DOHH2 (cell line): ENCODE results near the gene STX12.

Experiments used
- CTCF ChIP-seq: fragments of 200-600 bp; sonication (generic); IDR thresholded peaks from one replicate; pipeline ENCODE4 v1.5.1; 2014; ENCODE audit warnings: antibody characterized with exemption, mild to moderate bottlenecking, low read depth, low read length; ENCODE audit not compliant: poor library complexity, severe bottlenecking
- EZH2phosphoT487 ChIP-seq: fragments of 200-600 bp; sonication (generic); IDR thresholded peaks from 2 replicates; pipeline ENCODE4 v1.6.1; 2017; ENCODE audit warnings: borderline replicate concordance, mild to moderate bottlenecking, antibody characterized with exemption, low read length, moderate library complexity, mixed read lengths

- TF ChIP-seq CTCF (no peak), EZH2phosphoT487 (no peak)
These were observed 31.9 kb upstream of the STX12 start for GRCh38 chr1:27741121-27741520.
